ENCODE measurements around the gene ITGB2.

GRCh38 chr21:44885615-44886014 is 35.1 kb downstream of the ITGB2 start:
- TF ChIP-seq, protein P1, sequence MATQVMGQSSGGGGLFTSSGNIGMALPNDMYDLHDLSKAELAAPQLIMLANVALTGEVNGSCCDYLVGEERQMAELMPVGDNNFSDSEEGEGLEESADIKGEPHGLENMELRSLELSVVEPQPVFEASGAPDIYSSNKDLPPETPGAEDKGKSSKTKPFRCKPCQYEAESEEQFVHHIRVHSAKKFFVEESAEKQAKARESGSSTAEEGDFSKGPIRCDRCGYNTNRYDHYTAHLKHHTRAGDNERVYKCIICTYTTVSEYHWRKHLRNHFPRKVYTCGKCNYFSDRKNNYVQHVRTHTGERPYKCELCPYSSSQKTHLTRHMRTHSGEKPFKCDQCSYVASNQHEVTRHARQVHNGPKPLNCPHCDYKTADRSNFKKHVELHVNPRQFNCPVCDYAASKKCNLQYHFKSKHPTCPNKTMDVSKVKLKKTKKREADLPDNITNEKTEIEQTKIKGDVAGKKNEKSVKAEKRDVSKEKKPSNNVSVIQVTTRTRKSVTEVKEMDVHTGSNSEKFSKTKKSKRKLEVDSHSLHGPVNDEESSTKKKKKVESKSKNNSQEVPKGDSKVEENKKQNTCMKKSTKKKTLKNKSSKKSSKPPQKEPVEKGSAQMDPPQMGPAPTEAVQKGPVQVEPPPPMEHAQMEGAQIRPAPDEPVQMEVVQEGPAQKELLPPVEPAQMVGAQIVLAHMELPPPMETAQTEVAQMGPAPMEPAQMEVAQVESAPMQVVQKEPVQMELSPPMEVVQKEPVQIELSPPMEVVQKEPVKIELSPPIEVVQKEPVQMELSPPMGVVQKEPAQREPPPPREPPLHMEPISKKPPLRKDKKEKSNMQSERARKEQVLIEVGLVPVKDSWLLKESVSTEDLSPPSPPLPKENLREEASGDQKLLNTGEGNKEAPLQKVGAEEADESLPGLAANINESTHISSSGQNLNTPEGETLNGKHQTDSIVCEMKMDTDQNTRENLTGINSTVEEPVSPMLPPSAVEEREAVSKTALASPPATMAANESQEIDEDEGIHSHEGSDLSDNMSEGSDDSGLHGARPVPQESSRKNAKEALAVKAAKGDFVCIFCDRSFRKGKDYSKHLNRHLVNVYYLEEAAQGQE (IDR thresholded peaks at IDR 0.05; ENCODE audit: low read depth) = no peak
- TF ChIP-seq, protein P2, sequence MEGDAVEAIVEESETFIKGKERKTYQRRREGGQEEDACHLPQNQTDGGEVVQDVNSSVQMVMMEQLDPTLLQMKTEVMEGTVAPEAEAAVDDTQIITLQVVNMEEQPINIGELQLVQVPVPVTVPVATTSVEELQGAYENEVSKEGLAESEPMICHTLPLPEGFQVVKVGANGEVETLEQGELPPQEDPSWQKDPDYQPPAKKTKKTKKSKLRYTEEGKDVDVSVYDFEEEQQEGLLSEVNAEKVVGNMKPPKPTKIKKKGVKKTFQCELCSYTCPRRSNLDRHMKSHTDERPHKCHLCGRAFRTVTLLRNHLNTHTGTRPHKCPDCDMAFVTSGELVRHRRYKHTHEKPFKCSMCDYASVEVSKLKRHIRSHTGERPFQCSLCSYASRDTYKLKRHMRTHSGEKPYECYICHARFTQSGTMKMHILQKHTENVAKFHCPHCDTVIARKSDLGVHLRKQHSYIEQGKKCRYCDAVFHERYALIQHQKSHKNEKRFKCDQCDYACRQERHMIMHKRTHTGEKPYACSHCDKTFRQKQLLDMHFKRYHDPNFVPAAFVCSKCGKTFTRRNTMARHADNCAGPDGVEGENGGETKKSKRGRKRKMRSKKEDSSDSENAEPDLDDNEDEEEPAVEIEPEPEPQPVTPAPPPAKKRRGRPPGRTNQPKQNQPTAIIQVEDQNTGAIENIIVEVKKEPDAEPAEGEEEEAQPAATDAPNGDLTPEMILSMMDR (IDR thresholded peaks at IDR 0.05 in 2 of 3, conservative IDR thresholded peaks at IDR 0.05 in 1 of 3; ENCODE audit: borderline replicate concordance in 1 of 3, insufficient read depth in 1 of 3, low read depth in 2 of 3, low read length in 2 of 3) = no peak
- no peak for TF ChIP-seq POLR2A (IDR thresholded peaks at IDR 0.05; ENCODE audit: borderline replicate concordance, extremely low read depth, insufficient read depth, insufficient read length)
- no peak for TF ChIP-seq RAD21 (IDR thresholded peaks at IDR 0.05; ENCODE audit: low read depth)
- no peak for TF ChIP-seq TCF7L2 (IDR thresholded peaks at IDR 0.05; ENCODE audit: borderline replicate concordance, extremely low read depth, insufficient read depth, insufficient read length)
- no peak for TF ChIP-seq SIN3A (IDR thresholded peaks at IDR 0.05; ENCODE audit: low read depth)
- no peak for TF ChIP-seq CEBPB (IDR thresholded peaks at IDR 0.05; ENCODE audit: low read depth)
- no peak for TF ChIP-seq EZH2phosphoT487 (IDR thresholded peaks at IDR 0.05; ENCODE audit: borderline replicate concordance)
- no peak for TF ChIP-seq FOSL1 (IDR thresholded peaks at IDR 0.05; ENCODE audit: low read depth)
- no peak for TF ChIP-seq POLR2AphosphoS5 (IDR thresholded peaks at IDR 0.05; ENCODE audit: low read depth, low read length)
- no peak for TF ChIP-seq SRF (IDR thresholded peaks at IDR 0.05; ENCODE audit: low read depth)
- TF ChIP-seq ZNF274 (IDR thresholded peaks at IDR 0.05; ENCODE audit: low read depth, low read length) = no peak
- no peak for TF ChIP-seq ELF1 (IDR thresholded peaks at IDR 0.05; ENCODE audit: borderline replicate concordance, low read depth)
